CD1c-positive myeloid dendritic cell (primary cell): ENCODE data around the gene DCAF15.

ENCODE experiments used
- DNase-seq: peaks from one replicate; pipeline ENCODE4 v3.0.0-alpha.2; 2016; ENCODE audit errors: extremely low spot score

DCAF15 gene

DNA sequence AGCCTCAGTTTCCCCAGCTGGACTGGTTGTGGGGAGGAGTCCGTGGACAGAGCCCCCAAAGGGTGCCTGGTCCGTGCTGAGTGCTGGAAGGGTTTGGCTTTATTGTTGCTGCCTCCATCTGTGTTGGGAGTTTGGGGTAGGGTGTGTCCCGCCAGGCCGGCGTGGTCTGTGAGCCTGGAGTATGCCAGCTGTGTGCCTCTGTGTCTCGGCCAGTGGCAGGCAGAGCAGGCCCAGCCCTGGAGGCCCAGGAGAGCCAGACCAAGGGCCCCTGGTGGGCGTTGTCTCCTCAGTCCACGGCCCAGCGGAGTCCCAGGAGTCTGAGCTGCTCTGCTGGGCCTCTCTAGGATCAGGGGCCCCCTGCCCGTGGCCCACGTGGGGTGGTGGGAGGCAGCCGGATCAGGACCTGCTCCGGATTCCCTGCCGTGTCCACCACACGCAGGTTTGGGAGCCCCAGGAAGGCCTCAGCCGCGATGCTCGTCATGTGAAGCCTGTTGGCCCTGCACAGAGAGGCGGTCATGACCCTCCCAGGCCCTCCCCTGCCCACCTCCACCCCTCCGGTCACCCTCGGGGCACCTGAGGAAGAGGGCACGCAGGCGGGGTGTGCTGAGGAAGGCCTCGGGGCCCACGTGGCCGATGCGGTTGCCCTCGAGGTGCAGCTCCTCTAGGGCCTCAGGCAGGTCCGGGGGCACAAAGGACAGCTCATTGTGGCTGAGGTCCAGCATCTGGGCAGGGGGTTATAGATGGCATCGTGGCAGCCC is 20.7 kb upstream of the DCAF15 start:
- no peak for DNase-seq

- no peak for DNase-seq
These were observed 20.1 kb upstream of the DCAF15 start for GRCh38 chr19:13932149-13932637.

DNA sequence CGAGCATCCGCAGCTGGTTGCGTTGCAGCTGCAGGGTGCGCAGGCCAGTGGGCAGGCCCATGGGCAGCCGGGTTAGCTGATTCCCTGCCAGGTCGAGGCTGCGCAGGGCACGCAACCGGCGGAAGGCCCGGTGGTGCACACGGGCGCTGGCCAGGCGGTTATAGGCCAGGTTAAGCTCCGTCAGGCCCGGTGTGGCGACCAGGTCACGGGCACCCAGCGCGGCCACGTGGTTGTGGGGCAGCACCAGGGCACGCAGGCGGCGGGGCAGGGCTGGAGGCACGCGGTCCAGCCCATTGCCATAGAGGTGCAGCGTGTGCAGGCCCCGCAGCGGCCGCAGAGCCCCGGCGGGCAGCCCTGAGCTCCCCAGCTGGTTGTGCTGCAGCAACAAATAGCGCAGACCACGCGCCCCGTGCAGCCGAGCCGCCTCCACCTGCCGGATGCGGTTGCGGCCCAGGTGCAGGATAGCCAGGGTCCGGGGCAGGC is 19.4 kb upstream of the DCAF15 start:
- DNase-seq, result no peak

DNA sequence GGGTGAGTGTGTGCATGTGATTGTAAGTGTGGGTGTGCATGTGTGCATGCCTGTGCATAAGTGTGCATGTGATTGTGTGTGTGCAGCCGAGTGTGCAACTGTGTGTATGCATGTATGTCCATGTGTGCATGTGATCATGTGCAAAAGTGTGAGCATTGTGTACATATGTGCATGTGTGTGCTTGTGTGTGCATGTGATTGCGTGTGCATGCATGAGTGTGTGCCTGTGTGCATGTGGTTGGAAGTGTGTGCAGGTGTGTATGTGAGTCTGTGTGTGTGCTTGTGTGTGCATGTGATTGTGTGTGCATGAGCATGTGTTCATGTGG is 17.6 kb upstream of the DCAF15 start:
- DNase-seq, result no peak

GRCh38 chr19:13935765-13936510 is 16.4 kb upstream of the DCAF15 start:
- no peak for DNase-seq

DNA sequence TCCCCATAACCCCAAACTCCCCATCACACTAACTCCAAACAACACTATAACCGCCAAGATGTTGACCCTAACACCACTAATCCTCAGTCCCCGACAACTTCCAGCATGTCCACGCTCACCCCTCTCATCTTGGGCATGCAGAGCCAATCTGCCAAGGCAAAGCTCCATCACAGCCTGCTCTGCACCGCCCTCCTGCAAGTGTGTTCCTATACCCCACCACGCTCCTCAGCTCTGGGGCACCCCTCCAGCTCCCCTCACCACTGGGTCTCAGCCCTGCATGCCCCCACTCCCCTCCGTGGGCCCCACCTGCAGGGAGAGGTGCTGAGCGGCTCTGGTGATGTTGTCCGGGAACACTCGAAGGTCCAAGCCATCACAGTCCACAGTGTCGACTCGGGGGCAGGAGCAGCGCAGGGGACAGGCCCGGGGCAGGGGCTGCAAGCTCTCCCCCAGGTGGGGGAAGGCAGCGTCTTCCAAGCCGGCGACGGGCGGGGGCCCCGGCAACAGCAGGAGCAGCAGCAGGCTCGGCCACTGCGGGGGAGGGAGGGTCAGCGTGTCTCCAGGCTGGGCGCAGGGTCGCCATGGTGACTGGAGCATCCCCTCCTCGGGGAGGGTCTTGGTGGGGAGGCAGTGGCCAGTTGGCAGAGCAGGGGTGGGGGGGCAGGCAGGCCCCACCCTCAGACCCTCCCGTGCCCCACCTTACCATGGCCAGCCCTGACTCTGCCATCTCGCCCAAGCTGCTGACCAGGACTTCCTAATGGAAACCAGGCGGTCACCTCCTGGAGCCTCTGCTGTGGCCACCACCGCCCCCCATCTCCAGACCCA is 14.6 kb upstream of the DCAF15 start:
- no peak for DNase-seq

DNA sequence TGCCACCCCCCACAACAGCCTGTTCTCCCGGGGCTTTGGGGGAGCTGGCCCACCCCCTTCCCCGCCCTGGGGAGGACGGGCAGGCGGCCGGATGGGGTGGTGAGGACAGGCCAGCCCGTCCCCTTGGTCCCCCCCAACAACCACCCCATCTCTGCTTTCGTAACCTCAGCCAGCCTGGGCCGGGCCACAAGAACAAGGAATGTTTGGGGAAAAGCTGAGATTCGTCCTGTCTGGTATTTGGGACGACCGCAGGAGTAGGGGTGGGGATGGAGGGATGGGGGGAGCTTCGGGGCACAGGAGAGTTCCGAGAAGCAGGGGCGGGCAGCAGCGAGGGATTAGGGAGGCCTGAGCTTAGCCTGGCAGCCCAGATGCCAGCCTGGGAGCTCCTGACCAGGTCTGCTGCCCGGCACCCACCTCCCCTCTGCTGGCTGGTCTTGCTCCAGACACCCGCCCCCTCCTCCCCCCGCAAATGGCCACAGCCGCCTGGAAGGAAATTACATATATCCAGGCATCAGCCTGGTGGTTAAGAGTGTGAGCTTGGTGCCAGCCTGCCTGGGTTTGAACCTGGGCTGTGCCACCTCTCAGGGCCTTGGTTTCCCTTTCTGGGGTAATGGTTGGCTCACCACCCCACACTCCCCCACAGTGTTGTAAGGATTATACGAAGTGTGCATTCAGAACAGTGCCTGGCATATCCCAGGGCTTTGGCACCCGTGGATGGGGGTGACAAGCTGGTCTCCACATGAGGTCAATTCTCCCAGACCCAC is 13.8 kb upstream of the DCAF15 start, which contains the start of gene PODNL1:
Gene PODNL1, minus strand, starts transcription at position 117 of the 764 bp plus-strand sequence. CDS start 236 bp downstream, outside the sequence.
- DNase-seq, result no peak

GRCh38 chr19:13942023-13942684 is 10.2 kb upstream of the DCAF15 start:
- DNase-seq, result peak; percentile 4

DNA sequence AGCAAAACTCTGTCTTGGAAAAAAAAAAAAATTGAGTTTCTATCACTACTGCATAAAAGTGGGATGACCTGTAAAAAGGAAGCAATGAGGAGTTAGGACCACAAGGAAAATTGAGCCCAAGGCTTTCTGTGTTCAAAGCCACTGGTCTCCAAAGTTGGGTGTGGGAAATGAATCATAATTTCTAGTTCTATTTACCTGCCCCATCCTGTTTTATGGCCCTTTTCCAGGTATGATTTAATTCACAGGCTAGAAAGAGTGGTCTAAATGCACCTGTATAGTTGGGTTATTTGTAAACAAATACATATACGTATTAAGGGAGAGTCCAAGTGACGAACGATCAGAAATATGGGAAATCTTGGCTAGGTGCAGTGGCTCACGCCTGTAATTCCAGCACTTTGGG is 5.9 kb upstream of the DCAF15 start:
- no peak for DNase-seq

DNA sequence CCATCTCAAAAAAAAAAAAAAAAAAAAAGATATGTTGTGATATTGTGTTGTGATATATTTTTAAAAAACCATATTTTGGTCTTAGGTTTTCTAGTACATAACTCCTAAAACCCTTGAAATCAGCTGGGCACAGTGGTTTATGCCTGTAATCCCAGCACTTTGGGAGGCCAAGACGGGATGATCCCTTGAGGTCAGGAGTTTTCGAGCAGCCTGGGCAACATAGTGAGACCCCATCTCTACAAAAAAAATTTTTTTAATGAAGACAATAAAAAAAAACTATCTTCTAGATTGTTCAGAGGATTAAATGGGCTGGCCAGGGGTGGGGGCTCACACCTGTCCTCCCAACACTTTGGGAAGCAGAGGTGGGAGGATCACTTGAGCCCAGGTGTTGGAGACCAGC is 1.3 kb upstream of the DCAF15 start:
- DNase-seq, result no peak

DNA sequence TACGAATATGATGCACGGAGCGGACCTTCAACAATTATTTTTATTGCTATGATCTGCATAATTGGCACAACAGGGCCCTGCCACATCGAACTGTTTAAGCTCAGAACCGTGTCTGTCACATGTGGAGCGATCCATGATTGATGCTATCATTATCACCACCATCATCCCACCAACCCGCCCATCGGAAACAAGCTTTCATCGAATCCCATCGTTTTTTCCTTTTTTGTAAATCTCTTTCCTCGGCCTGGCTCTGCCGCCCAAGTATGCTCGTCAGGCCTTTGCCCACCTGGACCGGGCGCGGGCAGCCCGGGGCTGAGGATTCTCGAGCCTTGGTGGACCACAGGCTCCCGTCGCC is 533 bp upstream of the DCAF15 start:
- DNase-seq, result no peak

DNA sequence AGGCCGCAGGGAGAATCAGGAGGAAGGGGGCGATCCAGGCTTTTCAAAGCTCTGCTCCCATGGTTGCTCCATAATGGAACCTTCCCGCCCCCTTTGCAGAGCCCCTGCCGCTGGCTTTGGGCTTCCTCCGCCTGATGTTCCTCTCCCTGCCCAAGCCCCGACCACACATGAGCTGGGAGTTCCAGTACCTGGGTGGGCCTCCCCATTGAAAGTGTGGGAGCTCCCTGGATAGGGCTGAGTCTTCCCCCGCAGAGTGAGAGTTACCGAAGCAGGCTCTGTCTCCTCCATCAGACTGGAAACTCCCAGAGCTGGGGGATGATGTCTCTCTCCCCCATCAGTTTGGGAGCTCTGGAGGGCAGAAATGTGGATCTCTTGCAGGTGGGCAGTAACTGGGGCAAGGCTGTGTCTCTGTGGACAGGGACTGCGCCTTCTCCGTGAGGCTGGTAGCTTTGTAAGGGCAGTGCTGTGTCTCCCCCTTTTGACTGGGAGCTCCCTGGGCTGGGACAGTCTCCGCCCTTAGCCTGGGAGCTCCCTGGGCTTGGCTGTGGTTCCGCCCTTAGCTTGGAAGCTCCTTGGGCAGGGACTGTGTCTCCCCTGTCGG is 722 bp downstream of the DCAF15 start:
- peak; percentile 27 for DNase-seq

GRCh38 chr19:13954185-13954584 is 1.9 kb downstream of the DCAF15 start:
- no peak for DNase-seq

GRCh38 chr19:13955662-13956364 is 3.5 kb downstream of the DCAF15 start:
- DNase-seq, result no peak

GRCh38 chr19:13956365-13956744 is 4.0 kb downstream of the DCAF15 start:
- DNase-seq, result no peak

DNA sequence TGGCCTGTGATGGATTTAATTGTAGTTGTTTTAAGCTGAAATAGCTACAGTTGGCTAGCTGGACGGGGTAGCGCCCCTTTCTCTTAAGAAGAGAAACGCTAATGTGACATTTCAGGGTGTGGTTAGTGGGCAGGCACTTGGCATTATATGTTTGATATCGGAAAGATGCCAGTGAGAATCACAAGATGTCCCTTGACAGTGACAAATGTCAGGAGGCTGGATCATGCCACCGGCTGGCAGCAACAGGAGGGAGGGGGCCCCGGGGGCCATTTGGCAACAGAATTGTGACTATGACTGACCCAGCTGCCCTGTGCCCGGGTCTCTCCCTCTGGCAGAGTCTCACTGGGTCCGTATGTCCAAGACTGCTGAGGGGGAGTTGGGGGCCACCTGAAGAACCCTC is 4.7 kb downstream of the DCAF15 start:
- DNase-seq, result no peak

GRCh38 chr19:13958043-13958442 is 5.7 kb downstream of the DCAF15 start:
- DNase-seq, result no peak

DNA sequence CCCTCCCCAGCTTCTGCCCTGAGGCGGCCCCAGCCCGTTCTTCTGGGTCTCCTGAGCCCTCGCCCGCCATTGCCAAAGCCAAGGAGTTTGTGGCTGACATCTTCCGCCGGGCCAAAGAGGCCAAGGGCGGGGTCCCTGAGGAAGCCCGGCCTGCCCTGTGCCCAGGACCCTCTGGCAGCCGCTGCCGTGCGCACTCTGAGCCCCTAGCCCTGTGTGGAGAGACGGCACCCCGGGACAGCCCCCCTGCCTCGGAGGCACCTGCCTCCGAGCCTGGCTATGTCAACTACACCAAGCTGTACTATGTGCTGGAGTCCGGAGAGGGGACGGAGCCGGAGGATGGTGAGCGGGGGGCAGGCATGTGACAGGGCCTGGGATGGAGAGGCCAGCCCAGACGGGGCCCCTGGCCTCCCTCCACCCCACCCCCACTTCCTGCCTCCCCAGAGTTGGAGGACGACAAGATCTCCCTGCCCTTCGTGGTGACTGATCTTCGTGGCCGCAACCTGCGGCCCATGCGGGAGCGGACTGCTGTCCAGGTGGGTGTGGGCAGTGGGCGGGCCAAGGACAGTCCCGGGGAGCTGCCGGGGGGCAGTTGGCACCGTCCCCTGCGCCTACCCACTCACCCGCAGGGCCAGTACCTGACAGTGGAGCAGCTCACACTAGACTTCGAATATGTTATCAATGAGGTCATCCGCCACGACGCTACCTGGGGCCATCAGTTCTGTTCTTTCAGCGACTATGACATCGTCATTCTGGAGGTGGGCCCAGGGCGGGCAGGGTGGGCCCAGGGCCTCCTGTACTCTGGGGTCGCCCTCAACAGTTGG is 7.0 kb downstream of the DCAF15 start:
- no peak for DNase-seq
